HG03342 (cell line): ENCODE measurements around the gene OTOP3.
"Not testable (repeated sequence)": the region's sequence is repeated elsewhere in the genome, so short reads cannot be mapped to it uniquely, and the experiment has no call there.

Experiments
- ATAC-seq: cut with Tn5 transposase; IDR thresholded peaks from one replicate; pipeline ENCODE4 v1.9.1; 2021; ENCODE audit warnings: mild to moderate bottlenecking, moderate library complexity; ENCODE audit not compliant: unreplicated experiment

The OTOP3 gene, protein sequence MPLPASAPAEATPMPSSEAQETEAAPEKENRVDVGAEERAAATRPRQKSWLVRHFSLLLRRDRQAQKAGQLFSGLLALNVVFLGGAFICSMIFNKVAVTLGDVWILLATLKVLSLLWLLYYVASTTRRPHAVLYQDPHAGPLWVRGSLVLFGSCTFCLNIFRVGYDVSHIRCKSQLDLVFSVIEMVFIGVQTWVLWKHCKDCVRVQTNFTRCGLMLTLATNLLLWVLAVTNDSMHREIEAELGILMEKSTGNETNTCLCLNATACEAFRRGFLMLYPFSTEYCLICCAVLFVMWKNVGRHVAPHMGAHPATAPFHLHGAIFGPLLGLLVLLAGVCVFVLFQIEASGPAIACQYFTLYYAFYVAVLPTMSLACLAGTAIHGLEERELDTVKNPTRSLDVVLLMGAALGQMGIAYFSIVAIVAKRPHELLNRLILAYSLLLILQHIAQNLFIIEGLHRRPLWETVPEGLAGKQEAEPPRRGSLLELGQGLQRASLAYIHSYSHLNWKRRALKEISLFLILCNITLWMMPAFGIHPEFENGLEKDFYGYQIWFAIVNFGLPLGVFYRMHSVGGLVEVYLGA

DNA sequence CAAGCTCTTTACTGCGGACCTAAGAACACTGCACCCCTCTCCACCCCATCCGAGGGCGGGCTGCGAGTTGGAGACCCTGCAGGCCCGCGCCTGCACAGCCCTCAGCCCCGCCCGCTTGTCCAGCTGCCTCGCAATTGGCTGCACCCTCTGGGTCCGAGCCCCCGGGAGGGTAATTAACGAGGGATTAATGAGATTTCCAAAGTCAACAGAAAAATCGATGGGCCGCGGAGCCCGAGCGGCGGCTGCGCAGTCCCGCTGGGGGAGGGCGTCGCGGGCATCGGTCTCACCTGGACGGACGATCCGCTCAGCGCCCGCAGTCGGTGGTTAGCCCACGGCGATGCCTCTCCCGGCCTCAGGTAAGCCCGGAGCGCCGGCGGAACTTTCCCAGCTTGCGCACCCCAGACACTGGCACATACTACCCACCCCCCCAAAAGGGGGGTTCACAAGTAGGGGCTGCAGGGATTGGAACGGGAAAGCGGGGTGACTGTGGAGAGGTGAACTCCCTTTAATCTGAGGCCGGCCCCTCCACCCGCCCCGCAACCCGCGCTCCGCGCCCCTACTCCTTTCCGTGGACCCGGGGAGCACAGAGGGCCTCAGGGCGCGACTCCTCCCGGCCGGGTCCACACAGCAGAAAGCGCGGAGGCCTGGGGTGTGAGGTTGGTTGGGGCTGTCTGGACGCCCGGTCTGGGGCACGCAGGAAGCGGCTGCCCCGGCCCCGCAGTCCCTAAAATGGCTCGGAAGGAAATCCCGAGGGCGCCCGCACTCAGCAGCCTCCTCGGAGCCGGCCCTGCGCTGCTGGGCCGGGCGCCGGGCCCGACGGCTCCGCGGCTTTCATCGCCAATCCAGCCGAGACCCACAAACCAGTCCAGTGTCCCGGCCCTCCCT lies at the start of gene OTOP3:
OTOP3 (plus strand) TSS at position 314 of the 885 bp plus-strand sequence; CDS start at position 338, 24 bp downstream.
- no peak for ATAC-seq

DNA sequence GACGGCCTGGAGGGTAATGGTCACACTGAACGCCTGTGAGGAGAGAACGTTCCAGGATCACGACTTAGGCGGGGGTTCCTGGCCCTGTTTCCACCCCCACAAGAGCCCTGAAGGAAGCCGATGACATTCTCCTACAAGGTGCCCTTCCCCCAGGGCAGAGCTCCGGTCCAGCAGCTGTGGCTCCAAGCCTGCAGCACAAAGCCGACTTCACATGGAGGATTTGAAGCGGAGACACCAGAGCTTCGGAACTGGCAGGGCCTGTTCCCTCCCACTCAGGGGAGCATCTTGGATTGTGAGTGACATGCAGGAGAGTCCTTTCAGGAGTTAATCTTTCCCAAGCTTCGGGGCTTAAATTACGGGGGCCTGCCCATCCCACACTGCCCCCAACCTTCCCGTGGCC lies 47.2 kb upstream of the OTOP3 start:
- ATAC-seq, result no peak

DNA sequence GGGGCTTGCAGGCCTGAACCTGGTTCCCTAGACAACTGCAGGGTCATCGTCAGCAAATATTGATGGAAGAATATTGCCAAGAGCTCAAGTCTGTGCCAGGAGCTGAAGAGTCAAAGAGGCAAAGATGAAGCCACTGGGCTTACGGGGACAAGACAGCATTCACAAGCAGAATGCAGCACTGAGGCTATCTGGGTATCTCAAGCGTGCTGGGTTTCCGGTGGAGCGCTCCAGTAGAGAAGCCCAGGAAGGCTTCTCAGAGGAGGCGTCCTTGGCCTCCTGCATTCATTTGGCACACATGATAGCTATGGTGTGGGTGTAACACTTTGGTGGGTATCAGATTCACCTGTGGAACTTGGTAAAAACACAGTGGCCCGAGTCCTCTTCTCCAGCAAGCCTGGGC lies 45.1 kb upstream of the OTOP3 start:
- ATAC-seq, result no peak

DNA sequence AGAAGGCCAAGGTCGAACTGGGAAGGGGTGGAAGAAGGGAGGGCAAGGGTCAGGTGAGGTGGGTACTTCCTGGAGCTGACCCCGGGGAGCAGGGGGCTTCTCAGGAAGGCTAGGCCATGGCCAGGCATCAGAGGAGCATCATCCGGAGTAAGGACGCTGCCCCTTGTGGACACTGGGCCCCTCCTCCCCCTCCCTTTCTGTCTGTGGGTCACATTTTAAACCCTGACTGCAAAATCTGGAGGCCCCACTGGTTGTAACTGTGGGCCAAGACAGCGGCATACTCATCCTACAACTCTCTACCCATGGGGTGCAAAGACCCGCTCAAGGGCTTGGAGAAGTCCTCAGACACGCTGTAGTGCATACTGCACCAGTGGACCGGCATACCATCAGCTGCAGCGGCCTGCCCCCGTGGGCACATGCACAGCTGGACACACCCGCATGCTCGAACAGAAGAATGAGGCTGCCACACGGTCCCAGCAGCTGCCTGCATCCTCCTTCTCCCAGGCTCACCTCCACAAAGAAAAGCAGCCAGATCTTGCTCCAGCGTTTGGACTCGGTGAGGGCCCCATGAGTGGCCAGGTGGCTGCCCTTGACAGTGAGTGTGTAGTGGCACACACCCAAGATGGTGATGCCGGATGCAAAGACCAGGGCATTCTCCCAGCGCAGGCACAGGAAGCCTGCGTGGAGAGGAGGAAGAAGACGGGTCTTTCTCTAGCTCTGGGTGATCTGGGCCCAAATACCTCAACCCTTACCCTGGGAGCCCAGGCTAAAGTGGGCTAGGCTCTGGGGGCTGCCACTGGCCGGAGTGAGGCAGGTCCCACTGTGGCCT lies 43.5 kb upstream of the OTOP3 start:
- ATAC-seq, result no peak

DNA sequence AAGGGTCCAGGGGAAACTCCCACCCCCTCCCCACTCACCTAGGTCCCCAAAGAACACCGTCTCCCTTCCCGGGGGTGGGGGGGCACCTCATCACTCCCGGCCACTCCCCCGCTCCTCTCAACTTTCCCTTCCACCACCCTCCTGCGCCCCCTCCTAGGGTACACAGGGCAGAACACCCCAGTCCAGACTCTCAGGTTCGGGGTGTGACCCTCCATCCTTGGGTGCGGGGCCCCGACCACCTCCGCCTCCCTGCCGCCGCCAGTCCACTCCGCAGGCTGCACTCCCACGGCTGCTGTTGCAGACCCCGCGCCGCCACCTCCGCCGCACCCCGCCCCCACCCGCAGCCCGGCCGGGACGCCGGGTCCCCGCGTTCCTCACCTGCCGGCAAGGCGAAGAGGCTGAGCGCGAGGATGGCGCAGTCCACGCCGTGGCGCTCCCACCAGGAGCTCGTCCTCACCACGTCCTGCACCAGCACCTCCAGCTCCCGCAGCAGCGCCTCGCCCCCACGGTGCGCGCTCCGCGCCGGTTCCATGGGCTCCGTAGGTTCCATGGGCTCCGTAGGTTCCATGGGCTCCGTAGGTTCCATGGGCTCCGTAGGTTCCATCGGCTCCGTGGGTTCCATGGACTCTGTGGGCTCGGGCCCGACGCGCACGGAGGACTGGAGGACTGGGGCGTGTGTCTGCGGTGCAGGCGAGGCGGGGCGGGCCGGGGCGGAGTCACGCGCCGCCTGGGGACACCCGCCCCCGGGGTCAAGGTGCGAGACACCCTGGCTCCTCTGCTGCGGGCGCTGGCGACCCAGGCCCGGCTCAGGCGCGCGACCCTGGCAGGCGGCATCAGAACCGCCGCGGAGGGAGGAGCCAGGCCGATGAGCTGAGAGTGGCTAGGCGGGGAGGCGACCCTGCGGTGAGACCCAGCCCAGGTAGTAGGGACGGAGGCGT lies 42.5 kb upstream of the OTOP3 start, which contains the start of gene FADS6:
FADS6 (minus strand) TSS at position 660 of the 938 bp plus-strand sequence; CDS start at position 622, 38 bp downstream.
- ATAC-seq, result no peak

DNA sequence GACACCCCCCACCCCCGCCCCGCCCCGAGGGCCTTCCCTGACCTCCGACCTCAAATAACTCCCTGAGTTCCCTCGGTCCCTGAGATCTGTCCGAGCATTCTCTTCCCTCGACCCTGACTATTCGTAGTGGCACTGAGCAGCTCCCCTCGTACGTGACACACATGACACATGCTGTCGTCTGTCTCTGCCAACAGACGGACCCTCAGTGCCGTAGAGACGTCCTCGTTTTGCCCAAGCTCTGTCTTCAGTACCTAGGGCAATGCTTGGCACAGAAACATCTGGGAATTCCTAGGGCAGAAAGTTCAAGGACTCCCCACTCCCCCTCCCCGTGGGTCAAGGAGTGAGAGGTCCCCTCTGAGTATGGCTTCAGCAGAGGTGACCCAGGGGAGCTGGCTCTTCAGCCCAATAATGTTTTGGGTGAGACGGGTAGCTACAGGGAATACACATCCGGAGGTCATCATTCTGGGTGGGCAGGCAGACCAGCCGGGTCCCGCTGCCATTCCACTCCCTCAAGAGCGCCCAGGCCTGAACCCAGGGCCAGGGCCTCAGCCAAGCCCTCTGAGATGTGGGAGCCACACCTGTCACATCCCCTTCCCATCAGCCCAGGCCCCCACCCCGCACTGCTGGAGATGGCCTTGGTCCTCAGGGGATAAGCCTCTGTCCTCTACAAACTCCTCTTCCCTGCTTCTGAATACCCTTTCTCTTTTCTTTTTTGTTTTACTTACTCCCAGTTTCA lies 41.6 kb upstream of the OTOP3 start:
- ATAC-seq, result no peak

DNA sequence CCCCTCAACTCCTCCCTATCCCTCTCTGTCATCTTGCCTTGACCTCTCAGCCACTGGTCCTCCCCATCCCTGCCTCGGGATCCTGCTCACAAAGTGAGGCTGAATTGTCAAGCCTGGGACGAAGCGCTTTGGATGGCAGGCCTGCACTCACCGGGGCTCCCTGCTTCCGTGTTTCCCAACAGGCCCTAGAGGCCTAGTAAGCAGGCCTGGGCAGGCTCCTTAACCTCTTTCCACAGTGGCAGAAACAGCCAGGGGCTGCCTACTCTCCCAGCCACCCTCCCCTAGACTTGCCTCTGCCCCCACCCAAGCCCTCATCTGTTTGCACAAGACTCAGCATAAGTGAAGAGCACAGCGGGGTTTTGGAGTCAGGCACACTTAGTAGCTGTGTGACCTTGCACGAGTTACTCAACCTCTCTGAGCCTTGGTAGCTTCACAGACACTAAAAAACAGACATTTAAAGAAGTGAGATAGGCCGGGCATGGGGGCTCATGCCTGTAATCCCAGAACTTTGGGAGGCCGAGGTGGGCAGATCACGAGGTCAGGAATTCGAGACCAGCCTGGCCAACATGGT lies 37.2 kb upstream of the OTOP3 start:
- no peak for ATAC-seq

DNA sequence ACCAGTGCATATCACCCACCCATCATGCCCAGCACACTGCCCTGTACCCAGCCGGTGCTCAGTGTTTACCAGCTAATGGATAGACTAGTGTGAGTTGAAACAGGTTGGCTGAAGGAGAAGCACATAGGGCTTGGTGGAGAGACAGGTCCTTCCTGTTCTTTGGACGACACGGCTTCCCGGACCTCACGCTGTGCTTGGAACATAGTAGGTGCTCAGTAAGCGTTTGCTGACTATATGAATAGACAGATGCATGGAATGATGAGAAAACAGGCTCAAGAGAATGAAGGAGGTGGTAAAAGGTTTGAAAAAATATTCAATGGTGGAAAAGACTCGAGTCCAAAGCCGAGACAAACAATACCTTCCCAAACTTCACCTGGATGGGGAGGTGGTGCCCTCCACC lies 35.5 kb upstream of the OTOP3 start:
- ATAC-seq, result no peak

DNA sequence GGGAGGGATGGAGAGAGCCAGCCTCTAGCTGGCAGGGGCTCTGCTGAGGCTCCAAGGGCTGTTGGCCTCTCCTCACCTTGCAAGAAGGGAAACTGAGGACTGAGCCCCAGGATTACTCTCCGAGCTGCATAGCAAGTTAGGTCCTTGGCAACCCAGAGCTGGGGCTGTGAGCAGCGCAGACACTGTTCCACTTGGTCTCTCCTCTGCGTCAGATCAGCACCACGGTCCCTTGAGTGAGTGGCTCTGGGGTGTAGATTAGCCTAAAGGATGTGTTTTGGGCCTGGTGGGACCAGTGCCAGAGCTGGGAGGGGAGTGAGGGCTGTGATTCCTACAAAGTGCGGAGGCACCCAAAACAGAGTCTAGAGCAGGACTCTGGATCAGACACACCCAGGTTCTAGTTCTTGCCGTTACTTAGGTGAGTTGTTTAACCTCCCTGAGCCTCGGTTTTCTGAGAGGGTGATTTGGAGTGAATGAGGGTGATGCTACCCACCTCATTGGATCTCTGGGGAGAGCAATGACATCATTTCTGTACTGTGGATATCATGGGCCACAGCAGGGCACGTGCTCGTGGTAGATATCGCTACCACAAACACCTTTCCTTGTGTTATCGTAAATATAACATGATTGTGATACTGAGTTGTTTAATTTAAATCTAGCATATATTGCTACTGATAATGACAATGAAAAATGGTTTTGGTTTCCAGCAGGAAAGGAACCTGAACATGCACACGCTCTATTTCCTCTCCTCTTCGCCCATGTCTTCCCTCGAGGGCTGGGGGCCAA lies 34.2 kb upstream of the OTOP3 start:
- ATAC-seq, result no peak

DNA sequence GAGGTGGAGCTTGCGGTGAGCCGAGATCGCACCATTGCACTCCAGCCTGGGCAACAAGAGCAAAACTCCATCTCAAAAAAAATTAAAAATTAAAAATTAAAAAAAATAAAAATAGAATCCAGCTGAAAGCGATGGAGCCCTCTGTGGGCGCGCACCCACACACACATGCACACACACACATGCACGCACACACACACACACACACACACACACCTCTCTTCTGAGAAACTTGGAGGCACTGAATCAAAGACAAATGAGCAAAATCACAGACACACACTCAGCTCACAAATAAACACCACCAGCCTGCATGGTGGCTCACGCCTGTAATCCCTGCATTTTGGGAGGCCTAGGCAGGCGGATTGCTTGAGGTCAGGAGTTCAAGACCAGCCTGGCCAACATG lies 32.7 kb upstream of the OTOP3 start:
- ATAC-seq, result no peak

DNA sequence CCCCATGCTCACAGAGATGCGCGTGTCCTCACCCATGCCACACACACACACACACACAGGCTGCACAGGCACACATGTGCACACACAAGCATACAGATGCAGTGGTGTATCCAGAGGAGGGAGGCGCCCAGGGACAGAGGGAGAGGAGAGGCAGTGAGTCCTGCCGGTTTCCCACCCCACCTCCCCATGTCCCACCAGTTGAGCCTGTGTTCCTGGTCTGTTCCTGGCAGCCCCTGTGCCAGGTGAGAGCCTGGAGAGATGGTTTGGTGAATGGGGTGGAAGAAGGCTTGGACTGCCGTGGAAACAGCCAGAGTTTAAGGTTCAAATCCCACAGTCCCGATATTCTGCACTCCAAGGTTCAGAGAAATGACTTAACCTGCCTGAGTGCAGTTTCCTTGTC lies 32.0 kb upstream of the OTOP3 start:
- no peak for ATAC-seq

DNA sequence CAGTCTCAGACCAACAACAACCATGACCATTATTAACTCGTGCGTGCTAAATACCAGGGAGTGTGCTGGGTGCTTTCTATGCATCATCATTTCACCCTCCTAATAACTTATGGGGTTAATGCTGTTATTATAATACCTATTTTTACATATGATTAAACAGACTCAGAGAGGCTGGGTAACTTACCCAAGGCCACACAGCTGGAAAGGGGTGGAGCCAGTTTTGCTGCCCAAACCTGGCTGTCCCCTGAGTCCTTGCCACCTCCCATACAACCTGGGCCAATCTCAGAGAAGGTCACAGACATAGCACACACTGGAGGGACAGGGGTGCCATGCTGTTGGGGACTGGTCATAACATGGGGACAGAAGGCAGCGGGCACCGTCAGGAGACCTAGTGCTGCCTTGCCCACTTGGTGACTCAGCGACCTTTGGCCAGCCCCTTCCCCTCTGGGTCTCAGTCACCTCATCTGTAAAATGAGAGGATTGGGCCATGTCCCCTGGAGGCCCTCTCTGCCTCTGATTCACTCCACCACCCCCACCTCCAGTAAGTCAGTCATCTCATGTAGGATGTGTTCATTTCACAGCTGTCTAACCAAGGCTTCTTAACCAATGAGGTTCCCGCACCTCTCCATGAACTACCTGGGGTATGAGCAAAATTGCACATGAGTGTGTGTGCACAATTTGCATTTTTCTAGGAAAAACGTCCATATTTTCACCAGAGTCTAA lies 30.9 kb upstream of the OTOP3 start:
- ATAC-seq, result no peak

DNA sequence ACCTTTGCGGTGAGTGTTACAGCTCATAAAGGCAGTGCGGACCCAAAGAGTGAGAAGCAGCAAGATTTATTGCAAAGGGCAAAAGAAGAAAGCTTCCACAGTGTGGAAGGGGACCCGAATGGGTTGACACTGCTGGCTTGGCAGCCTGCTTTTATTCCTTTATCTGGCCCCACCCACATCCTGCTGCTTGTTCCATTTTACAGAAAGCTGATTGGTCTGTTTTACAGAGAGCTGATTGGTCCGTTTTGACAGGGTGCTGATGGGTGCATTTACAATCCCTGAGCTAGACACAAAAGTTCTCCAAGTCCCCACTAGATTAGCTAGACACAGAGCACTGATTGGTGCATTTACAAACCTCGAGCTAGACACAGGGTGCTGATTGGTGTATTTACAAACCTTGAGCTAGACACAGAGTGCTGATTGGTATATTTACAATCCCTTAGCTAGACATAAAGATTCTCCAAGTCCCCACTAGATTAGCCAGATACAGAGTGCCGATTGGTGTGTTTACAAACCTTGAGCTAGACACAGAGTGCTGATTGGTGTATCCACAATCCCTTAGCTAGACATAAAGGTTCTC lies 29.4 kb upstream of the OTOP3 start:
- ATAC-seq, result not testable (repeated sequence)

DNA sequence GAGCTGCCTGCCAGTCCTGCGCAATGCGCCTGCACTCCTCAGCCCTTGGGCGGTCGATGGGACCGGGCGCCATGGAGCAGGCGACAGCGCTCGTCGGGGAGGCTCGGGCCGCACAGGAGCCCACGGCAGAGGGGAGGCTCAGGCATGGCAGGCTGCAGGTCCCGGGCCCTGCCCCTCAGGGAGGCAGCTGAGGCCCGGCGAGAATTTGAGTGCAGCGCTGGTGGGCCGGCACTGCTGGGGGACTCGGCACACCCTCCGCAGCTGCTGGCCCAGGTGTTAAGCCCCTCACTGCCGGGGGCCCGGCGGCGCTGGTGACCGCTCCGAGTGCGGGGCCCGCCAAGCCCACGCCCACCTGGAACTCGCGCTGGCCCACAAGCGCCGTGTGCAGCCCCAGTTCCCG lies 28.7 kb upstream of the OTOP3 start:
- no peak for ATAC-seq

DNA sequence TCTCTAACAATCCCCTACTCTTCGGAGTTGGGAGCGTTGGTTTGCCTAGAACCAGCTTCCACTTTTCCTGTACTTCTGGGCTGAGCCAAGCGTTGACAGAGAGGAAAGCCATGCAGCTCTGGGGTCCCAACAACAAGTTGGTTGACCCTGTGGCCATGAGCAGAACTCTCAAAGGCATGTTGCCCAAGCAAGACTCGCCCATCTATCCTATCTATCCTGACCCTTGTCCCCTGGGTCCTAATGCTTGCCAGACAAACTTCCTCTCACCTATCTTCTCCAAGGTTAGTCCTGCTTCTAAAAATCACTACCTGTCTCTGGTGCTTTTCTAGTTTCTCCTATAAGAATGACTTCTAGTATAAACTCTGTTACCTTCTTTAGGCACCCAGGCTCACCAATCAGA lies 26.6 kb upstream of the OTOP3 start:
- not testable (repeated sequence) for ATAC-seq

DNA sequence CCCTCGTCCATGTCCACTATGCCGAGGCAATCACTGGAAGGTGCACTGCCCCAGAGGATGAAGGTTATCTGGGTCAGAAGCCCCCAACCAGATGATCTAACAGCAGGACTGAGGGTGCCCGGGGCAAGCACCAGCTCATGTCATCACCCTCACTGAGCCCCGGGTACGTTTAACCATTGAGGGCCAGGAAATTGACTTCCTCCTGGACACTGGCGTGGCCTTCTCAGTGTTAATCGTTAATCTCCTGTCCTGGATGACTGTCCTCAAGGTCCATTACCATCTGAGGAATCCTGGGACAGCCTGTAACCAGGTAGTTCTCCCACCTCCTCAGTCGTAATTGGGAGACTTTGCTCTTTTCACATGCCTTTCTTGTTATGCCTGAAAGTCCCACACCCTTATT lies 24.3 kb upstream of the OTOP3 start:
- not testable (repeated sequence) for ATAC-seq
